ENCODE data around the gene ADAP1. TPM values are rescaled to one million over a fixed set of nuclear protein-coding genes. Genes with fewer than 3 reads are reported as not detected.
"Not testable (repeated sequence)": the region's sequence is repeated elsewhere in the genome, so short reads cannot be mapped to it uniquely, and the experiment has no call there.

The ADAP1 gene
- total RNA-seq, 2 donors from 2014 or later: 9.2 to 19.9 TPM

DNA sequence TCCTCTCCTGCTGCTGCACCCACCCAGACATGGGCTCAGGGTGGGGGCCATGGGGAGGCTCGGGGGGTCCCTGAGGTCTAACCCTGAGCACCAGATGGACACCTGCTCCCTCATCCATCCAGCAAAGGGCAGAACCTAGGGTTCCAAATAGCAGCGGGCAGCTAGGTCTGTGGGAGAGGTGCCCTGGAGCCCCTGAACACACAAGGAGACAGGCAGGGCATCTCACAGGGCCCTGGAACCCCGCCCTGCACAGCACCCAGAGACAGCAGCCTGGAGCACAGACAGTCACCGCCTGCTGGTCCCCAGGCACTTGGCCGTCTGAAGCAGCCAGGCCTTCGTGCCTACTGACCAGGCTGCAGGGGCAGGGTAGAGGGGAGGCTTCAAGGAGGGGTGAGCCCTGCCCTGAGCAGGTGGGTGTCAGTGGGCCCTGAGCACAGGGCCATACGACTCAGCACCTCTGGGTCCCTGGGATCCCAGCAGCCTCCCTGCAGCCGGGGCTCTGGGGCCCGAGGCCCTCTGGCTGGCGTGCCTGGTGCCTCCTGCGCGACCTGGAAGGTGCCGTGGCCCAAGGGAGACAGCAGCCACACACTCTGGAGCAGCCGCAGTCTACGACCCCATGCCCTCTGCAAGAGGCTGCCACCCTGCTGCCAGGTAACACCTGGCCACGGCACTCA, 39.8 kb downstream of the ADAP1 start:
- Mint-ChIP-seq H3K9me3 (no peaks in the 10 kb centered on the region), H3K36me3 (no peaks in the 10 kb centered on the region), H3K27ac (no peak overlapping the region)

DNA sequence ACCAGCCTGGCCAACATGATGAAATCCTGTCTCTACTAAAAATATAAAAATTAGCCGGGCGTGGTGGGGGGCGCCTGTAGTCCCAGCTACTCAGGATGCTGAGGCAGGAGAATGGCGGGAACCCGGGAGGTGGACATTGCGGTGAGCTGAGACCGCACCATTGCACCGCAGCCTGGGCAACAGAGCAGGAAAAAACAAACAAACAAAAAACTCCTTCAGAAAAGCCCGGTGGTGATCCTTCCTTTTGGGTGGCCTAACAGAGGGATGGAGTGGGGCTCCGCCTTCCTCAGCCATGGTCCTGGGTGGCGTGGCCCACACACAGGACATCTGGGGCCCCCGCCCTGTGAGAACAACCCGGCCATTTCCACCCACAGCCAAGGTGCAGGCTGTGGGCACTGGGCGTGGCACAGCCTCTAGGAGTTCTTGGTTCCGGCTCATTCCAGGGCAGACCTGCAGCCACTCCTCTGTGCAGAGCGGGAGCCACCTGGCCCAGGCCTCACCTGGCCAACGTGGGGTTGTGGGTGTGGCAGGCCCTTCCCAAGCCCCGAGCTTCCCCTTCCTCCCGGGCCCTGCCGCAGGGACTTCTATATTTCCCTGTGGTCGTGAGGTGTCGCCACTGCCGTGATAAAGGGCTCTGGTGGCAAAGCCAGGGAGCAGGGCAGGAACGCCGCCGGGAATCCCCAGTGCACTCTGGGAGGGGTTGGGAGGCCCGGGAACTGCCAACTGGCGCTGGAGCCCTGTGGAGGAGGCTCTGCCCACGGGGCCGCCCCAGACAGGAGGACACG, 40.6 kb downstream of the ADAP1 start:
- Mint-ChIP-seq H3K9me3 (no peaks in the 10 kb centered on the region), H3K27ac (no peak overlapping the region), H3K36me3 (no peaks in the 10 kb centered on the region)
- DNase-seq (ENCODE audit: low spot score in 2 of 2) (no peak), ATAC-seq (no peak)

More for the DNA sequence above, 39.8 kb downstream of the ADAP1 start:
- DNase-seq (ENCODE audit: low spot score in 2 of 2): no peak
- no peak for ATAC-seq

DNA sequence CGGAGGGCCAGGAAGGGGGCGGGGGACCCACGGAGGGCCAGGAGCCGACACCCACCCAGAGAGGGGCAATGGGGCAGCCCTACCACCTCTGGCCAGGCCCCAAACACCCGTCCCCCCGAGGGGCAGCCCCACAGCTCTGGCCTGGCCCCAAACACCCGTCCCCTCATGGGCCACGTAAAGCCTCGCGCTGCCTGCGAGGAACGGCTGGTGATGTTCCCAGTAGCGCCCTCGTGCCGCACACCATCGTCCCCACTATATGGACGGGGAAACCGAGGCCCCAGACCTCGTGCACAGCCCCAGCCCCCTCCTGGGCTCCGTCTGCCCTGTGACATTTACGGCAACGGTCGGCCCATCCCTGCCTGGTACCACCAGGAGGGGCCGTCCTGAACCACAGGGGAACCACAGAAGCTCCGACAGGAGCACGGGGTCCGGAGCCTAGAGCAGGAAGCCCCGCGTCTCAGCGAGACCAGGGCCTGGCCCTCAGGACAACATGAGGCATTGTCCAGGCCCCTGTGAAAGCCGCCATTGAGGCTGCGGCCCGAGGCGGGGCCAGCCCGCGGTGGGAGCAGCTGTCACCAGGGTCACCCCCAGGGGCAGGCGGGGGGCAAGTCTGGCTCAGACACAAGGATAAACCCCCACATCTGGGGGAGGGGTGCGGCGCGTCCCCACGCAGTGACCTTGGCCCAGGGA, 42.5 kb downstream of the ADAP1 start:
- Mint-ChIP-seq H3K9me3 (no peaks in the 10 kb centered on the region), H3K36me3 (no peaks in the 10 kb centered on the region), H3K27ac (no peak overlapping the region)
- ATAC-seq (no peak), DNase-seq (ENCODE audit: low spot score in 2 of 2) (no peak)

DNA sequence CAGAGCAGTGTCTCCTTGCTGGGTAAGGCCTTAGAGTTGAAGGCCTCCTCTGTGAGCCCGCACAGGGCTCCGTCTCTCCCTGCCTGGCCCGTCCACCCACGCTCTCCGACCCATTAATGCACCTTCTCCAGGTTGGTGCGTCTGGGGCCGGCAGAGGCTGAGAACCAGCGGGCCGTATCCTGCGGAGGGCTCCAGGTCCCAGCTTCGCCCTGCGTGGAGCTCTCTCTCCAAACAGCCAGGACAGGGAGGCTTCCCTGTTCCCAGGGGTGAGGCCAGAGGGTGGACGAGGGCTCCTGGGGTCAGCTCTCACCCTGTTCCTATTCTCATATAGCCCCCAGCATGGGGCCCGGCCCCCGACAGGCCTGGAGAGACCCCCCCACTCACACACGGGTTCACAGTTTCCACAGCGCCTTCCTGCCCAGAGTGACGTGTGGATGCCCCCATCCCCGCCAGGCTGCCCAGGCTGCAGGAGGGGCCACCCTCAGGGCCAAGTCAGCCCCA, 43.5 kb downstream of the ADAP1 start:
- DNase-seq (ENCODE audit: low spot score in 2 of 2) (no peak), ATAC-seq (no peak)
- H3K27ac Mint-ChIP-seq: no peak overlapping the region
- H3K9me3 Mint-ChIP-seq: no peaks in the 10 kb centered on the region
- H3K36me3 Mint-ChIP-seq: no peaks in the 10 kb centered on the region

DNA sequence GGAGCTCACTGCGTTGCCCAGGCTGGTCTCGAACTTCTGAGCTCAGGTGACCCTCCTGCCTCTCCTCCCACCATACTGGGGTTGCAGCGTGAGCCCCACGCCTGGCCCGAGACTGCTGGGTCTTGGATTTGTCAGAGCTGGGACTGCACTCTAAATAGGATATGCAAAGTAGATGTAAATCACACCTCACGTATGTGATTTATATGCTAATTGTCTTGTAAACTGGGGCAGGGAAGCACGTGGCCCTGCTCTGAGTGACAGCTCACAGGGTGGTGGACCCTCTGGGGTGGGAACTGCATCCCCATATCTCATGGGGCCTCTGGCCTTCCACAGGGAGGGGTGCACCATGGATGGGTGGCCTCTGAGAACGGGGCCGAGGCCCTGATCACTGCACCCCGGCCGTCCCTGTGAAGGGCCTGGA, 44.0 kb downstream of the ADAP1 start:
- no peak overlapping the region for H3K27ac Mint-ChIP-seq
- ATAC-seq (peak in 1 of 2 donors; percentile 46), DNase-seq (ENCODE audit: low spot score in 2 of 2) (no peak)
- H3K9me3 Mint-ChIP-seq: no peaks in the 10 kb centered on the region
- no peaks in the 10 kb centered on the region for H3K36me3 Mint-ChIP-seq

DNA sequence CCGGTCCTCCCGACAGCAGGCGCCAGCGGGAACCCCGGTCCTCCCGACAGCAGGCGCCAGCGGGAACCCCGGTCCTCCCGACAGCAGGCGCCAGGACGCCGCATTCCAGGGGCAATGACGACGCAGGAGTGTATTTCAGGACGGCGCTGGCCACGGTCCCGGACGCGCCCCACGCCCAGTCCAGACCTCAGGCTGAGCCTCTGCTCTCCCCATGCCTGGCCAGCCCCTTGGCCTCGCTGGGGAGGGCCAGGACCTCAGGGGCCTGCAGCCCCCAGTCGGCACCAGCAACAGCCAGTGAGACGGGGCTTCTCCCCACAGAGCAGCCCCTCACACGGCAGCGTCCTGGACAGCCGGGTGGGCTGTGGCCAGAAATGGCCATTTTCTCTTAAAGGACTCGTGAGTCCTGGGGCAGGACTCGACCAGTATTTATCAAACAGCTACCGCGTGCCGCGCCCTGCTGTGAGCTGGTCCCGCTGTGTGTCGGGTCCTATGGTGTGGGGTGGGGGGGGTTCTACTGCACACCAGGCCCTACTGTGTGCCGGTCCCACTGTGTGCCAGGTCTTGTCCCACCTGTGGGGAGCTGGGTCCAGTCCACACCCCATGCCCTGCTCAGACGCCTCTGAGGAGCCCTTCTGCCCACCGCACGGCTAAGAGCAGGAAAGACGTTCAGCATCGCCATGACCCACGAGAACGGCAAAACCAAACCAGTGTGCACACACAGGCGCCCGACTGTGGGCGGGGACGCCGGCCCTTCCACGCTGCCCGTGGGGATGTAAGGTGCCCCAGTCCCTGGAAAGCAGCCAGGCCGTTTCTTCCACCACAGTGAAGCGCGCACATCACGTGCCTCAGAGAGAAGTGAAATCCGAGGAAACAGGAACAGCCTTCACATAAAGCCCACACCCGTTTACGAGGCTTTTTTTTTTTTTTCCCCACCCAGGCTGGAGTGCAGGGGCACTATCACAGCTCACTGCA, 44.8 kb downstream of the ADAP1 start:
- peak; percentile 34 to 37 for ATAC-seq
- DNase-seq (ENCODE audit: low spot score in 2 of 2): no peak
- H3K36me3 Mint-ChIP-seq: no peaks in the 10 kb centered on the region
- no peaks in the 10 kb centered on the region for H3K9me3 Mint-ChIP-seq
- H3K27ac Mint-ChIP-seq: no peak overlapping the region

DNA sequence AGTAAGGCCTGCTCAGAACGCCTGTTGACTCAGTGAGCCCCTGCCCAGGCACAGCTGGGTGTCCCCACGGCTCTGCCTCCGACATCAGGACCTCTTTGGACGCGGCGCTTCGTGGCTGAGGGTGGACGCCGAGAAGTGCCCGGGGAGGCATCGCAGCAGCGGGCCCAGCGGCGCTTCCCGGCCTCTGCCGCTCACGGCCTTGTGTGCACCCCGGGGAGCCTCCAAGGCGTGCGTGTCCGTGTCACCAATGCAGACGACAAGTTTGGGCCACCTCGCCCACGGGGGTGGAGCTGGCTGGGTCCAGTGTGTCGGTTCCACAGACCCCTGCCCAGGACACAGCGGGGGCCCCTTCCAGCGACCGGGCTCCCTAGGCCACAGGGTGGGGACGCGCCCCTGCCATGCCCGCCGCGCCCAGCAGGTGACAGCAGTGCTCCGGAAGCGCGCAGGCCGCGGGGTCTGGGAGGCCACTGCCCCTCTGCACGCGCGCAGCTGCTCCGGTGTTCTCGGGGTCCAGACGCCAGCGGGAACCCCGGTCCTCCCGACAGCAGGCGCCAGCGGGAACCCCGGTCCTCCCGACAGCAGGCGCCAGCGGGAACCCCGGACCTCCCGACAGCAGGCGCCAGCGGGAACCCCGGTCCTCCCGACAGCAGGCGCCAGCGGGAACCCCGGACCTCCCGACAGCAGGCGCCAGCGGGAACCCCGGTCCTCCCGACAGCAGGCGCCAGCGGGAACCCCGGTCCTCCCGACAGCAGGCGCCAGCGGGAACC, 45.7 kb downstream of the ADAP1 start:
- not testable (repeated sequence) for H3K27ac Mint-ChIP-seq, H3K9me3 Mint-ChIP-seq, H3K36me3 Mint-ChIP-seq
- ATAC-seq (peak; percentile 84 to 87), DNase-seq (ENCODE audit: low spot score in 2 of 2) (peak in 1 of 2 donors; percentile 87)

DNA sequence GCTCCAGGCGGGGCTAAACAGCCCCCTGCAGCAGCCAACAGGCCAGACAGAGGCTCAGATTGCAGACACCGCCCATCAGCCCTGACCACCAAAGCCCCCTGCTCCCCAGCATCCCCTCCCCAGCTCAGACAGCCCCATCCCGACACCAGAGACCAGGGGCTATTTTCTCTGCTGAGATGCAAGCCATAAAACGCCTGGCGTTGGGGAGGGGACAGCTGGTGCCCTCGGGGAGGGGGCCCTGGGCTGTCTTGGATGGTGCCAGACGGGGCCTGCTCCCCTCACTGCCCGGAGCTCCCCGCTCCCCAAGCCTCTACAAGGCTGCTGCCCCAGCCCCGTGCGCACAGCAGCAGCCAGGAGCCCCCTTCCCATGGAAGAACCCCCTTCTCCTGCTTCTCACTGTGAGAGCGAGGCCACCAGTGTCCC, 46.3 kb downstream of the ADAP1 start:
- Mint-ChIP-seq H3K36me3 (no peaks in the 10 kb centered on the region), H3K27ac (no peak overlapping the region), H3K9me3 (no peaks in the 10 kb centered on the region)
- ATAC-seq (peak in 1 of 2 donors; percentile 33), DNase-seq (ENCODE audit: low spot score in 2 of 2) (no peak)

DNA sequence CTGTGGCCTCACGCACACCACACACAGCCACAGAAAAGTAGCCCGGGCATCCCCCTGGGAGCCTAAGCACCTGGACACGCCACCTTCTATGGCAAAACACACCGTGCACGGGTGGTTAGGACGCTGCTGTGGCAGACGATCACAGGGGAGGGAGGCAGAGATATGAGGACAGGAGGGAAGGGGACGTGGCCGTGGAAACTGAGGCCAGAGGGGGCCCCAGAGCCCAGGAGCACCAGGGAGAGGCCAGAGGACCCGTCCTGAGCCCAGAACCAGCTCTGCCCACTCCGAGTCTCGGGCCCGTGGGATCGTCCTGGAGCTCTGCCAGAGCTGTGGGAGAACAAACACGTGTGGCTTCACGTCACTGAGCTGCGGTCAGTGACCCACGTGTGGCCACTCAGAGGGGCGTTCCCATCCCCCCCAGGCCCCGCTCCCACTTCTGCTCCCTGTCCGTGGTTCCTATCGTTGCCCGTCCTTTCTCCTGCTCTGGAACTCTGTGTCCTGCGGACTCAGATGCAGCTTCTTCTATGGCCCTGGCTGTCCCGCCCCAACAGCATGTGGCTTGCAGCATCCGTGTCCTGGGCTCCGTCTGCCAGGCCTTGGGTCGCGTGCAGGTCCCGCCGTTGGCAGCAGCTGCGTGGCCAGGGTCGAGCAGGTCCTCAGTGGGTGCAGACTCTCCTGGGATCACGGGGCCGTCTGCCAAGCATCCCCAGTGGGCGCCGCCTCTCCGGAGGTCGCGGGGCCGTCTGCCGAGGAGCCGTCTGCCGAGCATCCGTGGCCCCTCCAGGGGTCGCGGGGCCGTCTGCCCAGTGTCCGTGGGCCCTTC, 47.1 kb downstream of the ADAP1 start:
- ATAC-seq (peak in 1 of 2 donors; percentile 20), DNase-seq (ENCODE audit: low spot score in 2 of 2) (peak in 1 of 2 donors; percentile 38)
- H3K36me3 Mint-ChIP-seq: no peaks in the 10 kb centered on the region
- no peaks in the 10 kb centered on the region for H3K9me3 Mint-ChIP-seq
- no peak overlapping the region for H3K27ac Mint-ChIP-seq

DNA sequence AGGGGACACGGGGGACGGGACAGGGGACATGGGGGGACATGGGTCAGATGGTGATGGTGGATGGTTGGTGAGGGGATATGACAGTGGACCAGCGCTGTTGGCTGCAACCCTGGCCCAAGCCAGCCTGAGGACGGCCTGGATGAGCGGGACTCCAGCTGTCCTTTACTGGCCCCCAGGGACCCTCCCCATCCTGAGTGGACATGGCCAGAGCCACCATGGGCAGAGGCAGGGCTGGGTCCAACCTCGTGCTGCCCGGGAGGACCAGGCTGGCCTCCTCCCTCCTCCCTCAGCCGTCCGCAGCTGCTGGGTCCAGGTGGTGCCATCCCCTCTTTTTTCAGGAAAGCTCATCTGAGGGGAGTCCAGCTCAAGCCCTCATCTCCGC, 47.7 kb downstream of the ADAP1 start:
- no peak overlapping the region for H3K27ac Mint-ChIP-seq
- no peaks in the 10 kb centered on the region for H3K36me3 Mint-ChIP-seq
- ATAC-seq (peak in 1 of 2 donors; percentile 12), DNase-seq (ENCODE audit: low spot score in 2 of 2) (no peak)
- no peaks in the 10 kb centered on the region for H3K9me3 Mint-ChIP-seq

DNA sequence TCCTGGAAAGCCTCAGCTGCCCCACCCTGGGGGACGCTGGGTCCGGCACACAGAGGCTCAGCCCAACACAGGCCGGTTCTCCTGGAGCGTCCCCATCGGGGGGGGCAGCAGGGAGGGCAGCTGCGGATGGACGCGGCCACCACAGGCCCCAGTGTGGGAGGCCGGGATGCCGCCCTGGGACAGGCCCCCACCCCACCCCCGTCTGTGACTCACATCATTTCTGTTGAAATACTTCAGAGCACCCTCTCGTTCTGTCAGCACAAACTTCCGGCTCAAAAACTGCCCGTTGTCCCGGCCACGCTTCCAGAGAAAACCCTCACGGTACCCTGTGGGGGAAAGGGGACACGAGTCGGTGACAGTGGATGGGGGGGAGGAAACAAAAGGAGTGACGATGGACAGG, 49.6 kb downstream of the ADAP1 start:
- no peaks in the 10 kb centered on the region for H3K9me3 Mint-ChIP-seq
- peak overlapping the region in 1 of 2 donors; percentile 32 for H3K27ac Mint-ChIP-seq
- no peaks in the 10 kb centered on the region for H3K36me3 Mint-ChIP-seq
- DNase-seq (ENCODE audit: low spot score in 2 of 2) (no peak), ATAC-seq (no peak)

DNA sequence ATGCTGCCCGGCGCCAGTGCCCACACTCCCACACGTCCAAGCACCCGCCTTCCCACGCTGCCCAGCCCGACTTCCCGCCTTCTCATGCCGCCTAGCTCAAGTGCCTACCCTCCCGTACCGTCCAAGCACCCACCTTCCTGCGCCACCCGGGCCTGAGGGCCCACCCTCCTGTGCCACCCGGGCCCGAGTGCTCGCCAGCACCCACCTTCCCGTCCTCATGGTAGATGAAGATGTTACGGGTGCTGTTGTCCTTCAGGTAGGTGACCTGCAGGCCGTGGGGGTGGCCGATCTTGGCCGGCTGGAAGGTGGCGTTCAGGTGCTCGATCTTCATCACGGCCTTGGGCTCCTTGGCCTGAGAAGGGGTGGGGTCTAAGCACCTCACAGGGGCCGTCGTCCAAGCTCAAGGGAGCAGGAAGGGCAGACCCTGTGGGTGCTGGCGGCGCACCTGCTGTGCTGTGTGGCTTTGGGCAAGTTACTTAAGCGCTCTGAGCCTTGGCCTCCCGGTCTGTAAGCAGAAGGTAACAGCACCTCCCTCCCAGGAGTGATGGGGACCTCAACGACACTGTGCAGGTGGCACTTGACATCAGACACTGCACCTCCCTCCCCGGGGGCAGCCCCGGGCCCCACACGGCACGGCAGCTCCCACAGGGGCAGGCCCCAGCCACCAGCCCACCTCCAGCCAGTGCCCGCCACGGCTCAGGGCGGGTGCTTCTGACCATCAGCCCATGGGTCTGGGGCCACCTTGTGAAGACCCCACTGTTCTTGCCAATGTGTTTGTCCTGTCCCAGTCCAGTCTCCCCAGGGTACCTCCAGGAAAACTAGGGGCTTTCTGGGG, 50.3 kb downstream of the ADAP1 start:
- Mint-ChIP-seq H3K27ac (no peak overlapping the region), H3K9me3 (no peaks in the 10 kb centered on the region), H3K36me3 (no peaks in the 10 kb centered on the region)
- ATAC-seq (no peak), DNase-seq (ENCODE audit: low spot score in 2 of 2) (no peak)

DNA sequence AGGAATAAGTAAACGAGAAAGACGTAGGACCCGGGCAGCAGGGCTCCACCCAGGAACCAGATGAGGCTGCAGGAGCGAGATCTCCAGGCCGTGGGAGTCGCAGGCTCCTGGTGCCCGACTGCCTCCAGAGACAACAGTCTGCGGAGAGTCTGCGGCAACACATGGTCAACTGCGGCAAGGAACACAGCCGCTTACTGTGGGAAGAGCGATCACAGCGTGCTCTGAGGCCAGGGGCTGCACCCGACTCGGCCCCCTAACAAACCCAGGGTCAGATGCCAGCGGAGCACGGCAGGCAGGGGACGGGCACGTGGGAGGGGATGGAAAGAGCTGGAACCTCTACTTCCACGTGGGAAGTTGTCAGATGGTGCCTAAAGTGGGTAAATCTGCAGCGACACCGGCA, 51.5 kb downstream of the ADAP1 start:
- Mint-ChIP-seq H3K9me3 (no peaks in the 10 kb centered on the region), H3K27ac (no peak overlapping the region), H3K36me3 (no peaks in the 10 kb centered on the region)
- ATAC-seq (no peak), DNase-seq (ENCODE audit: low spot score in 2 of 2) (no peak)

All from activated naive CD4-positive, alpha-beta T cell treated with anti-CD3 and anti-CD28 coated beads, Interleukin-2, amount 50 U/mL, for 72 hours (primary cell).